ENCODE results near the gene EARS2. TPM values are rescaled to one million over a fixed set of nuclear protein-coding genes. Genes with fewer than 3 reads are reported as not detected.
A peak's percentile ranks its signal among the peaks of the same experiment; 100 is the strongest.
"Not testable (repeated sequence)": the region's sequence is repeated elsewhere in the genome, so short reads cannot be mapped to it uniquely, and the experiment has no call there.

The EARS2 gene
- 10 to 100 TPM; 30.8 to 37.1 (median 33.3) TPM for total RNA-seq

DNA sequence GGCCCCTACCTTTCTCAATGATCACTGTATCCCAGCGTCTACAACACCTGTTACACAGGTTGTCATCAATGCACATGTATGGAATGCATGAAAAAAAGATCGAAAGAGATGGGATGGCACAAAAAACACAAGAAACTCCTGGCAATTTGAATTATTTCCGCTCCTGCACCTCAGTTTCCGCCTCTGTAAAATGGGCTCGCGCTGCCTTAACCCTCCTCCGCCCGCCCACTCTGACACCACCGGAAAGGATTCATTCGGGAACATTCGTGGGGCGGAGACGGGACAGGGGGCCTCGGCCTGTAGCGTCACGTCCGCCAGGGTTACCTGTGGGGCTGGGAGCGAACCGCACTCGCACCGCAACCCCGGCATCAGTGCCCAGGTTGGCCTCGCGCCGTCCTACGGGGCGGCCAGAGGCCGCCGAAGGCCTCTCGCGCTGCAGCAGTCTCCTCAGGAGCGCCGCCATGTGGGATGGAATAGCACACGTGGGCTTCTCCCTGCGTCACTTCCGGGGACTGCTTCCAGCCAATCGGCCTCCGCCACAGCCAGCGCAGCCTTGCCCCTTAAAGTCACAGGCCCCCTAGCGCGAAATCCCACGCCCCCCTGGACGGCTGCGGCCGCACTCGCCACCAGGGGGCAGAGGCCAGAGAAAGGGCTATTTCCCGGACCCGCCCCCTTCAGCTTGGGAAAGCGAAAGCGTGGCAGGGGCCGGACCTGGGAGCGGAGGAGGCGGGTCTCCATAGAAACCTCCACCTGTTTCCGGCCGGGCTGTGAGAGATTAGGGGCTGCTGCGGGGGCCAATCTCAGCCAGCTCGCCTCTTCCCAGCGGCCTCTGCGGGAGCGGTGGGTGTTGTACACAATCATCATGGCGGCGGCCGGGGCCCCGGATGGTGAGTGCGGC, at the start of gene EARS2, which contains the start of gene UBFD1:
Gene EARS2, minus strand, starts transcription at position 470 of the 898 bp plus-strand sequence. Its CDS starts 7 bp downstream, at position 463.
Gene UBFD1, plus strand, starts transcription at position 847 of the 898 bp plus-strand sequence. Its CDS starts 16 bp downstream, at position 863.
- H3K9me3 Mint-ChIP-seq: no peaks in the 10 kb centered on the region
- H3K4me1 Mint-ChIP-seq (ENCODE audit: low read depth): peaks cover 36% of the 10 kb centered on the region
- H3K27me3 Mint-ChIP-seq (ENCODE audit: low read depth): no peaks in the 10 kb centered on the region
- DNase-seq (peak; percentile 95), ATAC-seq (peak; percentile 93)
- H3K4me3 Mint-ChIP-seq: peak within 1 kb of the TSS; percentile 95
- H3K36me3 Mint-ChIP-seq (ENCODE audit: insufficient read depth): peaks cover 15% of the 10 kb centered on the region

DNA sequence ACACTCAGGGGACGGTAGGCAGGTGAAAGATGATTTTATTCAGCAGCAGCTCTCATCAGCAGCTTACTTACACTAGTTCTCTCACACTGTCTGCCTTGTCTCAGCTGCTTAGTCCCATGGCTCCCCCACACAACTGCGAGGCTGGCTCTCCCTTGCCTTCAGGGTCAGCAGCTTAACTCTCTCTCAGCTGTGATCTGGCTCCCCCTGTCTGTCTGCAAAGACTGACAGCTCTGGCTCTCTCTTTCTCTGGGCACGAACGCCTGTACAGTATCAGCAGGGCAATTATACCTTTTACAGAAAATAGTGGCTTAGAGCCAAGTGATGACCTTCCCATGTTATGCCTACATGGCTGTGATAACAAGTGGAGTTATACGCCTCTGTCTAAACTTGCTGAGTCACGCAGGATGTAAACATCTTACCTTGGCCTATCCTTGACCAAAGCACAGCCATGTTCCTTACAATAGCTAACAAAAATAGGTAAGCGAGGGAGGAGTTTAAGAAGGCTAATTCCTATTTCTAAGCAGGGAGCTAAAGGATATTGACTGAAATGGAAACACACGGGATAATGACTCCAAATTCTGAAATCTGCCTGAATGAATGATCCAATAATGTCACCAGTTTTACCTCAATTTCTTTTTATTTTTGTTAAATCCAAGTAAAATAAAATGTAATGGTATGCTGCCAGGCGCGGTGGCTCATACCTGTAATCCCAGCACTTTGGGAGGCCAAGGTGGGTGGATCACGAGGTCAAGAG, 40.0 kb upstream of the EARS2 start:
- ATAC-seq: no peak
- H3K4me3 Mint-ChIP-seq: peak overlapping the region; percentile 27
- H3K36me3 Mint-ChIP-seq (ENCODE audit: insufficient read depth): peaks cover 5% of the 10 kb centered on the region
- no peaks in the 10 kb centered on the region for H3K27me3 Mint-ChIP-seq (ENCODE audit: low read depth)
- no peaks in the 10 kb centered on the region for H3K9me3 Mint-ChIP-seq
- peak; percentile 6 for DNase-seq
- peaks cover 19% of the 10 kb centered on the region for H3K4me1 Mint-ChIP-seq (ENCODE audit: low read depth)

DNA sequence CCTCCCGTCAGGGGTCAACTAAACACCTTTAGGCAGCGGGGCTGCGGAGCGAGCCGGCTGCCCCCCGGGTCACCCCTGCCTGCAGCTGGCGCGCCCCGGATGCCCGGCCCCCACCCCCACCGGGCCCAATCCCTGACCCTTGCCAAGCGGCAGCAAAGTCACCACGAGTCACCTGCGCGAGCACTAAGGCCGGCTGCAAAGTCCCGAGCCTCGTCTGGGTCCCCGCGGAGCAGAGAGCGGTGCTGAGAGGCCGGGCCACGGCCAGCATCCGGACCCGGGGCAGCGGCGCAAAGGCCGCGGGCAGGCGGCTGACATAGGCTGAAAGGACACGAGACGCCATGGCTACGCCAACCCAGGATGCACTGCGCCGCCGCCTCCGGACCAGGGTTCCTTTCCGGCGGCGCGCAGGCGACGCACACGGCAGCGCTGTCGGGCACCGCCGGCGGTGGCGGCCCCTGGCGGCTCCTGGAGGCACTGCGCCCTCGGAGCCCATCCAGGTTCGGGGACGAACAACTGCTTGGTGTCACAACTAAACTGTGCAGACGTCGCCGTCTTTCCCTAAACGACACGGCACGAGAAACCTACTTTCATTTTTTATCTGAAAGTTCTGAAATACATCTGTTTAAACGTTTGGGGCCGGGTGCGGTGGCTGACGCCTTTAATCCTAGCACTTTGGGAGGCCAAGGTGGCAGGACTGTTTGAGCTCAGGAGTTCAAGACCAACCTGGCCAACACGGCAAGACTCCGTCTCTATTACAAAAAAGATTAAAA, 39.0 kb upstream of the EARS2 start, which contains the start of gene NDUFAB1:
Gene NDUFAB1, minus strand, starts transcription at position 366 of the 770 bp plus-strand sequence. Its CDS starts 26 bp downstream, at position 340.
- H3K9me3 Mint-ChIP-seq: no peaks in the 10 kb centered on the region
- H3K27me3 Mint-ChIP-seq (ENCODE audit: low read depth): no peaks in the 10 kb centered on the region
- peaks cover 8% of the 10 kb centered on the region for H3K36me3 Mint-ChIP-seq (ENCODE audit: insufficient read depth)
- H3K4me3 Mint-ChIP-seq: peak within 1 kb of the TSS; percentile 87
- DNase-seq: peak; percentile 88
- ATAC-seq: peak; percentile 98
- H3K4me1 Mint-ChIP-seq (ENCODE audit: low read depth): peaks cover 24% of the 10 kb centered on the region

DNA sequence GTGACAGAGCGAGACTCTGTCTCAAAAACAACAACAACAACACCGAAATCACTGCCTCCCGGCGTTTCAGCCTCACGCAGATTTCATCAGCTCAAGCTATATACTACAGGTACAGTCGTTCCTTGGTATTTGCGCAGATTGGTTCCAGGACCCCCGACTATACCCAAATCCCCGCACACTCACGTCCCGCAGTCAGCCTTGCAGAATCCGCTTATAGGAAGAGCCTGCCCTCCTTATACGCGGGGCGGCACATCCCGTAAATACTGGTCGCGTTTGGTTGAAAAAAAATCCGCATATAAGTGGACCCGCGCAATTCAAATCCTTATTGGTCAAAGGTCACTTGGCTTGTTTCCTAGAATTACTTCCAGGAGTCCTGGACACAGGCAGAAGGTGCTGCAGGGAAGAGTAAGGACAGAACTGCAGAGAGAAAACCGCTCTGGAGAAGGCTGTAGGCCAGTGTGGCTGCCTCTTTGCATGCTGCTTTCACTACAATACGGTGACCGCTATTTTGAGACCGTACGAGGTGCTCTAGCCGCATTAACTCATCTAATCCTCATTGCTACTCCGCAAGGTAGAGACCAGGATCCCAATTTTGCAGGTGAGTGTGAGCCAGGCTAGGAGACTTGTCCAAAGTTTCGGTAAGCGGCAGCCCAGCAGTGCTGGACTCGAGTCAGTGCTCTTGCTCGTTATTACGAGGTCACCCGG, 38.2 kb upstream of the EARS2 start:
- H3K27me3 Mint-ChIP-seq (ENCODE audit: low read depth): no peaks in the 10 kb centered on the region
- peaks cover 9% of the 10 kb centered on the region for H3K36me3 Mint-ChIP-seq (ENCODE audit: insufficient read depth)
- peaks cover 27% of the 10 kb centered on the region for H3K4me1 Mint-ChIP-seq (ENCODE audit: low read depth)
- ATAC-seq: peak; percentile 8 to 17
- H3K4me3 Mint-ChIP-seq: peak overlapping the region; percentile 87
- no peaks in the 10 kb centered on the region for H3K9me3 Mint-ChIP-seq
- DNase-seq: no peak

- Mint-ChIP-seq H3K9me3 (no peaks in the 10 kb centered on the region), H3K36me3 (ENCODE audit: insufficient read depth) (peaks cover 11% of the 10 kb centered on the region), H3K4me1 (ENCODE audit: low read depth) (peaks cover 27% of the 10 kb centered on the region), H3K27me3 (ENCODE audit: low read depth) (no peaks in the 10 kb centered on the region), H3K4me3 (no peak overlapping the region)
- DNase-seq (no peak), ATAC-seq (no peak)
Measured at GRCh38 chr16:23594186-23594585, 37.0 kb upstream of the EARS2 start.

DNA sequence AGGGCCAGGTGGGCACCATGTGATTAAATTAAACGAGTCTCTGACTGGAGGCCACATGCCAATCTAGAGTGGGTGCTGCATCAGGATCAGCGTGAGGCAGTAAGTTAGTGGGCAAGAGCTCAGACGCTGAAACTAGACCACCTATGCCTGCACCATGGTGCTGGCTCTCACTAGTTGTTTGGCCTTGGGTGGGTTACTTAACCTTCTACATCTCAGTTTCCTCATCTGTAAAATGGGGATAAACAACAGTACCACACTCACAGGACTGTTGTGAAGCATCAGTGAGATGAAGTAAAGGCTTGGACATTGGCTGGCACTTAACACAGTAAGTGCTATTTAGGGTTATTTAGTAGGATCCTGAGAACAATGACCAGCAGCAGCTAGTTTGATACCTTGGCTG, 33.0 kb upstream of the EARS2 start:
- no peak for ATAC-seq
- no peak for DNase-seq
- Mint-ChIP-seq H3K27me3 (ENCODE audit: low read depth) (no peaks in the 10 kb centered on the region), H3K9me3 (no peaks in the 10 kb centered on the region), H3K4me3 (no peak overlapping the region), H3K4me1 (ENCODE audit: low read depth) (peaks cover 16% of the 10 kb centered on the region), H3K36me3 (ENCODE audit: insufficient read depth) (peaks cover 11% of the 10 kb centered on the region)

- Mint-ChIP-seq H3K4me3 (no peak overlapping the region), H3K27me3 (ENCODE audit: low read depth) (no peaks in the 10 kb centered on the region), H3K36me3 (ENCODE audit: insufficient read depth) (peaks cover 17% of the 10 kb centered on the region), H3K9me3 (no peaks in the 10 kb centered on the region), H3K4me1 (ENCODE audit: low read depth) (peaks cover 11% of the 10 kb centered on the region)
- ATAC-seq (no peak), DNase-seq (no peak)
Measured at GRCh38 chr16:23587726-23588125, 30.6 kb upstream of the EARS2 start.

DNA sequence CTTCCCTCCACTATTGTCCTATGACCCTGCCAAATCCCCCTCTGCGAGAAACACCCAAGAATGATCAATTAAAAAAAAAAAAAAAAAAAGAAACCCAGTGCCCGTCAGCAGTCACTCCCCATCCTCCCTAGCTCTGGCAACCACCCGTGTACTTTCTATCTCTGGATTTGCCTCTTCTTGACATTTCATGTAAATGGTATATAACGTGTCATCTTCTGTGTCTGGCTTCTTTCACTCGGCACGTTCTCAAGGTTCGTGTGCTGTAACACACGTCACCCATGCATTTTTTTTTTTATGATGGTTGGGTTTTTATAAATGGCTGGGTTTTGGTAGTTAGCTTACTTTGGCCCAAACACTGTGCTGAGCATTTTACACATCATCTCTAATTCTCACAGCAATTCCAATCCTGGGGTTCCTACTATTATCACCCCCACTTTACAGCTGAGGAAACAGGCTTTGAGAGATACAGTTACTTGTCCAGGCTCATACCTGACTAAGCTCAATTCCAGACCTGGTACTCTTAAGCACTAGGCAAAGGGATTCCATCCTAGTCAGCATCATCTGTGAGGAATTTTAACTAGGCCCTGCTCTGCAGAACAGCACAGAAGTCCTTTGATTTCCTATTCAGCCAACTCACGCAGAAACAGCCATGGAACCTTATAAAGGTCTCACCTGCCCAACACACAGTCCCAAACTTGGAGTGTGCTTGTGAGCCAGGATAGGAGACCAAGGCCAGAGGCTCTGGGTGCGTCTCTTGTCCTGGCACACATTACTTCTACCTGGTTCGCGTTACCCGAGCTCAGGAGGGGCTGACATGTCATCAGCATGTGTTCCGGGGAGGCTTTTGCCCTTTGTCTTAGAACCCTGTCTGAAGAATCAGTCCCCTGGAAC, 27.3 kb upstream of the EARS2 start:
- H3K9me3 Mint-ChIP-seq: no peaks in the 10 kb centered on the region
- no peaks in the 10 kb centered on the region for H3K4me1 Mint-ChIP-seq (ENCODE audit: low read depth)
- no peak for DNase-seq
- H3K36me3 Mint-ChIP-seq (ENCODE audit: insufficient read depth): peaks cover 9% of the 10 kb centered on the region
- H3K27me3 Mint-ChIP-seq (ENCODE audit: low read depth): no peaks in the 10 kb centered on the region
- H3K4me3 Mint-ChIP-seq: peak overlapping the region; percentile 7
- no peak for ATAC-seq

- H3K27me3 Mint-ChIP-seq (ENCODE audit: low read depth); H3K4me3 Mint-ChIP-seq; H3K4me1 Mint-ChIP-seq (ENCODE audit: low read depth); H3K36me3 Mint-ChIP-seq (ENCODE audit: insufficient read depth); ATAC-seq; DNase-seq; H3K9me3 Mint-ChIP-seq: not testable (repeated sequence)
Measured at GRCh38 chr16:23583271-23583670, 26.1 kb upstream of the EARS2 start.

- H3K36me3 Mint-ChIP-seq (ENCODE audit: insufficient read depth): peaks cover 10% of the 10 kb centered on the region
- ATAC-seq: no peak
Measured at GRCh38 chr16:23581764-23582163, 24.6 kb upstream of the EARS2 start.

GRCh38 chr16:23580391-23580790, 23.2 kb upstream of the EARS2 start:
- Mint-ChIP-seq H3K4me1 (ENCODE audit: low read depth) (no peaks in the 10 kb centered on the region), H3K27me3 (ENCODE audit: low read depth) (no peaks in the 10 kb centered on the region), H3K9me3 (no peaks in the 10 kb centered on the region), H3K36me3 (ENCODE audit: insufficient read depth) (peaks cover 12% of the 10 kb centered on the region), H3K4me3 (no peak overlapping the region)
- DNase-seq (no peak), ATAC-seq (no peak)

More at GRCh38 chr16:23581764-23582163, 24.6 kb upstream of the EARS2 start:
- Mint-ChIP-seq H3K4me1 (ENCODE audit: low read depth) (no peaks in the 10 kb centered on the region), H3K27me3 (ENCODE audit: low read depth) (no peaks in the 10 kb centered on the region), H3K4me3 (no peak overlapping the region), H3K9me3 (no peaks in the 10 kb centered on the region)
- DNase-seq: no peak

- Mint-ChIP-seq H3K36me3 (ENCODE audit: insufficient read depth) (peaks cover 9% of the 10 kb centered on the region), H3K9me3 (no peaks in the 10 kb centered on the region)
- ATAC-seq: no peak
Measured at GRCh38 chr16:23579371-23579770, 22.2 kb upstream of the EARS2 start.

More at GRCh38 chr16:23579371-23579770, 22.2 kb upstream of the EARS2 start:
- Mint-ChIP-seq H3K27me3 (ENCODE audit: low read depth) (no peaks in the 10 kb centered on the region), H3K4me3 (no peak overlapping the region), H3K4me1 (ENCODE audit: low read depth) (no peaks in the 10 kb centered on the region)
- no peak for DNase-seq
